ENCODE data around the gene UMODL1. TPM values are rescaled to one million over a fixed set of nuclear protein-coding genes. Genes with fewer than 3 reads are reported as not detected.

Gene UMODL1
- total and polyA plus RNA-seq, 5 donors from 2014 or later: 0.05 to 0.35 (median 0.07) TPM; not detected in 1

DNA sequence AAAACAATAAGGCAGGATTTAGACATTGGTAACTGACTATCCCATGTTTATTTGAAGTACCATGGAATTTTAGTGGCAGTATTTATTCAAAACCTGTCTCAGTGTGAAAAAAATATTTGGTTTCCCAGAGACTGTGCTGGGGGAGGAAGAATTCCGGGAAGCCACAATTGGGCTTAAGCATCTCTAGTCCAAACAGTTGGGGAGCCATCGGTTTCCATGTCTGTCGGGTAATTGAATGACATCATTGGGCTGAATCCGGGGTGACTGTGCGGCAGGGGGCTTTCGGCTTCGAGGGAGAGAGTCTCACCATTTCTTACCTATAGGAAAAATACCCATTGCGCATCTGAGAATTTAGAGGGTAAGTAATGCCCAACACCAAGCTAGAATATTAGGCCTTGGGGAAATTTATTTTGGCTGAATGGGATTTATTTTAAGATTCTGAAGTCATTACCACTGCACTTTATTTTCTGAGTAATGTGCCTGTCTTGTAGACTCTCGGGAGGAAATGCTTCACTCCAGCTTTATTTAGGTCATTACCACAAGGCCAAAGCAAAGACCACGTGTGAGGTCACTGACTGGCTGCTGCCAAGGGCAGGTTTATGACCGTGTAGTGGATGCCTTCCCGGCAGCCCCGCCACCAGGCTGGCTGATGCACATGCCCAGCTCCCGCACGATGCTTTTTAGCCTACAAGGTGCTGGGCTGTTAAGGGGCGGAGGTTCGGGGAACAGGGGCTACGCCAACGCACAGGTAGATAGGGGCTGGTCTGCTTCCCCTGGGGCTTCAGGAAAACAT is 23.1 kb upstream of the UMODL1 start:
- Histone ChIP-seq H3K4me1 (ENCODE audit: control insufficient read depth, insufficient read depth, low read length, poor library complexity, severe bottlenecking) (no peaks in the 10 kb centered on the region), H3K36me3 (ENCODE audit: control insufficient read depth, insufficient read depth, low read length) (no peaks in the 10 kb centered on the region), H3K27ac (ENCODE audit: insufficient read depth, low read length, poor library complexity, severe bottlenecking) (no peak overlapping the region), H3K9me3 (ENCODE audit: control insufficient read depth in 2 of 2, low read length in 2 of 2) (no peaks in the 10 kb centered on the region), H3K27me3 (ENCODE audit: control insufficient read depth, insufficient read depth, low read length) (no peaks in the 10 kb centered on the region), H3K4me3 (ENCODE audit: low read depth, low read length) (no peak overlapping the region)
- Mint-ChIP-seq H3K4me1 (peaks cover 2 to 6% (median 4%) of the 10 kb centered on the region in 4 donors), H3K27ac (peak overlapping the region in 1 of 3 donors; percentile 59), H3K9me3 (no peaks in the 10 kb centered on the region), H3K27me3 (peaks cover 12% of the 10 kb centered on the region), H3K4me3 (no peak overlapping the region), H3K36me3 (no peaks in the 10 kb centered on the region)
- DNase-seq (no peak), ATAC-seq (ENCODE audit: low read depth in 2 of 2) (no peak)

DNA sequence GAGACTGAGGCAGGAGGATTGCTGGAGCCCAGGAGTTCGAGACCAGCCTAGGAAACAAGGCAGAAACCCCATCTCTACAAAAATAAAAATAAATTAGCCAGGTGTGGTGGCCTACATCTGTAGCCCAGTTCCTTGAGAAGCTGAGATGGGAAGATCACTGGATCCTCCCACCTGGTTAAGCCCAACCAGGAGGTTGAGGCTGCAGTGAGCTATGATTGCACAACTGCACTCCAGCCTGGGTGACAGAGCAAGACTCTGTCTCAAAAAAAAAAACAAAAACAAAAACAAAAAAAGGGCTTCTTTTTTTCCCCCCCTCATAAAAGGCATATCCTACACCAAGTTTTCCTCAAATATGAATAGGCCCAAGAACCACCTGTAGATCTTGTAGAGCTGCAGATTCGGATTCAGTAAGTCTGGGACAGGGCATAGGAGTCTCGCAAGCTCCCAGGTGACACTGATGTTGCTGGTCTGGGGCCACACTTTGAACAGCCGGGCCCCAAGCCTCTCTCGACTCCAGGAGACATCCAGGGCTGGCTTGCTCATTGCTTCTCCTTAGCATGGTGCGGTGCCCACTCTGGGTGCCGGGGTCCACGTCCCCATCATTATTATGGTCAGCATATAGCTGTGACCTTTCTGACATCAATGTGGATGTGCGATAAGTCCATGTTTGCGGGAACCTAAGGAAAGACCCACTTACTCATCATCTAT is 22.1 kb upstream of the UMODL1 start:
- Mint-ChIP-seq H3K4me3 (no peak overlapping the region), H3K36me3 (no peaks in the 10 kb centered on the region), H3K27me3 (peaks cover 15% of the 10 kb centered on the region), H3K4me1 (peaks cover 2 to 6% (median 4%) of the 10 kb centered on the region in 4 donors), H3K9me3 (no peaks in the 10 kb centered on the region), H3K27ac (no peak overlapping the region)
- Histone ChIP-seq H3K9me3 (ENCODE audit: control insufficient read depth in 2 of 2, low read length in 2 of 2) (no peaks in the 10 kb centered on the region), H3K27me3 (ENCODE audit: control insufficient read depth, insufficient read depth, low read length) (no peaks in the 10 kb centered on the region), H3K27ac (ENCODE audit: insufficient read depth, low read length, poor library complexity, severe bottlenecking) (no peak overlapping the region), H3K4me1 (ENCODE audit: control insufficient read depth, insufficient read depth, low read length, poor library complexity, severe bottlenecking) (no peaks in the 10 kb centered on the region), H3K4me3 (ENCODE audit: low read depth, low read length) (no peak overlapping the region), H3K36me3 (ENCODE audit: control insufficient read depth, insufficient read depth, low read length) (no peaks in the 10 kb centered on the region)
- no peak for DNase-seq
- ATAC-seq (ENCODE audit: low read depth in 2 of 2): no peak

DNA sequence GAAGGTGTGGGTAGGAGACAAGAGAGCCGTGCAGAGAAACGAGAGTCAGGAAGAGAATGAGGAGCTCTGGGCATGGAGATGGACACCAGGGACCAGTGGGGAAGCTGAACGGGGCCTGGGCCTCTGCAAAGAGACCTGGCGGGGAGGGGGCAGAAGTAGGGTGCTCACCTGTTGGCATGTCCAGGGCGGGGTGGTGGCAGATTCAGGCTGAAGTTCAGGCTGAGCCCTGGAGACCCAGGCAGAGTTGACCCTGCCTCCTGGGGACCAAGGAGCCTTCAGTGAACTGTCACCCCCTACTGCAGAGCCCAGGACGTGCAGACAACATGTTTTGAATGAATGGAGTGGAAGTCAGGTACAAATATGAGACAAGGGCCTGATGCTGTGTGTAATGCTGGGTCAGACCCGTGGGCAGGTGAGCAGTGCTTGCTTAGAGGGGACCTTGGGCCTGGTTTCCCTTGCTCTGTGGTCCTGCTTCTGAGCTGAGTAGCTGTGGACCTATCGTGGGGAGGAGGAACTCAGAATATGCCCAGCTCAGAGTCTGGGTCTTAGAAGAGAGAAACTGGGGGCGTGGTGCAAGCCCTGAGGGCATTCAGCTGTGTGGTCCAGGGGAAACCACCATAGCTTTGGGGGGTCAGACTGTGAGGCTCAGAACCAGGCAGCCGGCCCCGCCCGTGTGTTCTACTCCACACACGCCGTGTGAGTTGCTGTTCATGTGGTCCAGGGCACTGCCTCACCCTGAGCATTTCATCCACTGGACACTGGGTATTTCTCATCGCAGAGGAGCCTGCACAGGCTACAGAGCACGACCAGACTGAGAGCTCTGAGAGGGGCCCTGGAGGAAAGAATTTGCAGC is 21.3 kb upstream of the UMODL1 start:
- no peak for DNase-seq
- Mint-ChIP-seq H3K36me3 (no peaks in the 10 kb centered on the region), H3K4me3 (no peak overlapping the region), H3K9me3 (no peaks in the 10 kb centered on the region), H3K27ac (no peak overlapping the region), H3K27me3 (peaks cover 15% of the 10 kb centered on the region), H3K4me1 (peaks cover 2 to 6% (median 4%) of the 10 kb centered on the region in 4 donors)
- H3K27me3 ChIP-seq (ENCODE audit: control insufficient read depth, insufficient read depth, low read length): no peaks in the 10 kb centered on the region
- no peak overlapping the region for H3K27ac ChIP-seq (ENCODE audit: insufficient read depth, low read length, poor library complexity, severe bottlenecking)
- no peaks in the 10 kb centered on the region for H3K36me3 ChIP-seq (ENCODE audit: control insufficient read depth, insufficient read depth, low read length)
- no peak overlapping the region for H3K4me3 ChIP-seq (ENCODE audit: low read depth, low read length)
- no peaks in the 10 kb centered on the region for H3K9me3 ChIP-seq (ENCODE audit: control insufficient read depth in 2 of 2, low read length in 2 of 2)
- H3K4me1 ChIP-seq (ENCODE audit: control insufficient read depth, insufficient read depth, low read length, poor library complexity, severe bottlenecking): no peaks in the 10 kb centered on the region
- no peak for ATAC-seq (ENCODE audit: low read depth in 2 of 2)

- peaks cover 3% of the 10 kb centered on the region for H3K36me3 Mint-ChIP-seq
- peak in 1 of 3 donors; percentile 23 for DNase-seq
- H3K36me3 ChIP-seq (ENCODE audit: control insufficient read depth, insufficient read depth, low read length): no peaks in the 10 kb centered on the region
- no peak for ATAC-seq (ENCODE audit: low read depth in 2 of 2)
- H3K27me3 ChIP-seq (ENCODE audit: control insufficient read depth, insufficient read depth, low read length): no peaks in the 10 kb centered on the region
- H3K27me3 Mint-ChIP-seq: peaks cover 10% of the 10 kb centered on the region
- H3K4me1 ChIP-seq (ENCODE audit: control insufficient read depth, insufficient read depth, low read length, poor library complexity, severe bottlenecking): no peaks in the 10 kb centered on the region
- no peak overlapping the region for H3K4me3 Mint-ChIP-seq
- H3K4me1 Mint-ChIP-seq: peaks cover 0 to 7% (median 2%) of the 10 kb centered on the region in 4 donors
- no peaks in the 10 kb centered on the region for H3K9me3 ChIP-seq (ENCODE audit: control insufficient read depth in 2 of 2, low read length in 2 of 2)
- H3K4me3 ChIP-seq (ENCODE audit: low read depth, low read length): no peak overlapping the region
- H3K27ac ChIP-seq (ENCODE audit: insufficient read depth, low read length, poor library complexity, severe bottlenecking): no peak overlapping the region
- no peaks in the 10 kb centered on the region for H3K9me3 Mint-ChIP-seq
- peak overlapping the region in 1 of 3 donors; percentile 16 for H3K27ac Mint-ChIP-seq
Observed at GRCh38 chr21:42051788-42052187, 19.3 kb upstream of the UMODL1 start.

DNA sequence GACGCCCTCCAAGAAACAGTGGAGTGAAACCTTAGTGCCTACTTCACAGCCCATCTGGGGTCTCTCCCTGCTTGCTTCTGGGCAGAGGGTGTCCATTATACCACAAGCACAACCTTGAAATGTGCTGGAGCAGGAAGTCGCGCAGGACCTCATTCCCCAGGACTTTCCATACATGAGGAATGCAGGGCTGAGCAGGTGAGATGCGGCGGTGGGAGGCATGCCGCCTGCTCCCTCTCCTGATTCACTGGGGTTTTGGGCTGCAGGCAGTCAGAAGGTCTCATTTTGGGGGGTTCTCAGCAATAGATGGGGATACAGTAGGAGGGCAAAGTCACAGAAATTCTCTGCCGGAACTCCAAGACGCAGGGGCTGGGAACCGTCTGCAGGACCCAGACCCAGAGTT is 15.7 kb upstream of the UMODL1 start:
- Mint-ChIP-seq H3K4me3 (no peak overlapping the region), H3K4me1 (peaks cover 0 to 33% (median 7%) of the 10 kb centered on the region in 4 donors), H3K27me3 (peaks cover 7% of the 10 kb centered on the region), H3K27ac (peak overlapping the region in 1 of 3 donors; percentile 79), H3K9me3 (no peaks in the 10 kb centered on the region), H3K36me3 (peaks cover 3% of the 10 kb centered on the region)
- Histone ChIP-seq H3K9me3 (ENCODE audit: control insufficient read depth in 2 of 2, low read length in 2 of 2) (no peaks in the 10 kb centered on the region), H3K27me3 (ENCODE audit: control insufficient read depth, insufficient read depth, low read length) (no peaks in the 10 kb centered on the region), H3K4me3 (ENCODE audit: low read depth, low read length) (no peak overlapping the region), H3K36me3 (ENCODE audit: control insufficient read depth, insufficient read depth, low read length) (no peaks in the 10 kb centered on the region), H3K27ac (ENCODE audit: insufficient read depth, low read length, poor library complexity, severe bottlenecking) (no peak overlapping the region), H3K4me1 (ENCODE audit: control insufficient read depth, insufficient read depth, low read length, poor library complexity, severe bottlenecking) (peaks cover under 1% of the 10 kb centered on the region)
- DNase-seq (no peak), ATAC-seq (ENCODE audit: low read depth in 2 of 2) (no peak)

DNA sequence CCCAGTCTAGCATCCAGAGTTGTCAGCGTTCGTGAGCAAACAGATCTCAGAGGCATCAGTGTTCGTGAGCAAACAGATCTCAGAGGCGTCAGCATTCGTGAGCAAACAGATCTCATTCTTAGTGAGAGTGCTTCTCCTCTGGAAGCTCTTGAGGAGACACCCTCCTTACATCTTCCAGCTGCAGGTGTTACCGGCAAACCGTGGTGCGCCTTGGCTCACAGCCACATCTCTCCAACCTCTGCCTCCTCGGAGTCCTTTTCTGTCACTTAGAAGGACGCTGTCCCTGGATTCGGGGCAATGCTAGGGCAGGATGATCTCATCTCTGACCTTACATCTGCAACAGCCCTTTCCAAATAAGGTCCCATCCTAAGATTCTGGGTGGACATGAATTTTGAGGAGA is 14.6 kb upstream of the UMODL1 start:
- no peaks in the 10 kb centered on the region for H3K36me3 ChIP-seq (ENCODE audit: control insufficient read depth, insufficient read depth, low read length)
- peaks cover 11% of the 10 kb centered on the region for H3K4me1 ChIP-seq (ENCODE audit: control insufficient read depth, insufficient read depth, low read length, poor library complexity, severe bottlenecking)
- Mint-ChIP-seq H3K36me3 (peaks cover 3% of the 10 kb centered on the region), H3K9me3 (no peaks in the 10 kb centered on the region), H3K27me3 (peaks cover 6% of the 10 kb centered on the region), H3K4me1 (peaks cover 5 to 43% (median 7%) of the 10 kb centered on the region in 4 donors), H3K4me3 (no peak overlapping the region), H3K27ac (peak overlapping the region; percentile 1 to 78 (median 59))
- DNase-seq (no peak), ATAC-seq (ENCODE audit: low read depth in 2 of 2) (no peak)
- H3K27me3 ChIP-seq (ENCODE audit: control insufficient read depth, insufficient read depth, low read length): no peaks in the 10 kb centered on the region
- H3K27ac ChIP-seq (ENCODE audit: insufficient read depth, low read length, poor library complexity, severe bottlenecking): no peak overlapping the region
- H3K9me3 ChIP-seq (ENCODE audit: control insufficient read depth in 2 of 2, low read length in 2 of 2): no peaks in the 10 kb centered on the region
- no peak overlapping the region for H3K4me3 ChIP-seq (ENCODE audit: low read depth, low read length)

GRCh38 chr21:42056996-42057689 is 14.0 kb upstream of the UMODL1 start:
- H3K9me3 ChIP-seq (ENCODE audit: control insufficient read depth in 2 of 2, low read length in 2 of 2): no peaks in the 10 kb centered on the region
- H3K36me3 ChIP-seq (ENCODE audit: control insufficient read depth, insufficient read depth, low read length): no peaks in the 10 kb centered on the region
- ATAC-seq (ENCODE audit: low read depth in 2 of 2): no peak
- H3K4me3 Mint-ChIP-seq: peak overlapping the region in 1 of 4 donors; percentile 52
- H3K36me3 Mint-ChIP-seq: peaks cover 3% of the 10 kb centered on the region
- H3K27me3 ChIP-seq (ENCODE audit: control insufficient read depth, insufficient read depth, low read length): no peaks in the 10 kb centered on the region
- H3K4me1 ChIP-seq (ENCODE audit: control insufficient read depth, insufficient read depth, low read length, poor library complexity, severe bottlenecking): peaks cover 18% of the 10 kb centered on the region
- no peak overlapping the region for H3K4me3 ChIP-seq (ENCODE audit: low read depth, low read length)
- DNase-seq: no peak
- H3K27me3 Mint-ChIP-seq: peaks cover 9% of the 10 kb centered on the region
- peaks cover 5 to 50% (median 11%) of the 10 kb centered on the region in 4 donors for H3K4me1 Mint-ChIP-seq
- peak overlapping the region in 2 of 3 donors; percentile 78 to 83 for H3K27ac Mint-ChIP-seq
- H3K27ac ChIP-seq (ENCODE audit: insufficient read depth, low read length, poor library complexity, severe bottlenecking): no peak overlapping the region
- H3K9me3 Mint-ChIP-seq: no peaks in the 10 kb centered on the region
